ENCODE measurements around the gene GAL3ST1. TPM values are rescaled to one million over a fixed set of nuclear protein-coding genes. Genes with fewer than 3 reads are reported as not detected.

GAL3ST1 gene
- total and polyA plus RNA-seq, 4 donors = 1.0 to 19.4 (median 1.5) TPM

DNA sequence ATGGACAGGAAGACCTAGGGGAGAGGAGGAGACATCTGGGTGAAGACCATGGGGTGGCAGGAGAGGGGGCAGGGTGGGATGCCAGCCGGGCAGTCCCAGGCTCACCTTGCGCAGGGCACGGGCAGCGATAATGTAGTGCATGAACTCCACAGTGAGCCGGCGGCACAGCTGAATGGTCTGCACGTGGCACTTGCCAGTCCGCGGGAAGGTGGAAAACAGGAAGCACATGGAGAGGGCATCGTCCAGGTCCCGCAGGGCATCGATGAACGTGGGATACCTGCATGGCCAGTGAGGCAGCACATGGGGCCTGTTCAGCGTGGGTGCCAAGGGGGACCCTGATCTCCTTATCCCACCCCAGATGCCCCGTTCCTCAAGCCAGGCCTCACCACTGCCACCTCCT, 10.0 kb upstream of the GAL3ST1 start:
- Histone ChIP-seq H3K9me3 (ENCODE audit: control insufficient read depth in 4 of 4, low read length in 3 of 4) (no peaks in the 10 kb centered on the region), H3K4me1 (ENCODE audit: control insufficient read depth in 4 of 4, insufficient read depth in 4 of 4, low read length in 3 of 4) (no peaks in the 10 kb centered on the region), H3K36me3 (ENCODE audit: control insufficient read depth in 4 of 4, insufficient read depth in 3 of 4, low read depth in 1 of 4, low read length in 3 of 4) (peaks cover 28 to 94% (median 64%) of the 10 kb centered on the region in 4 donors), H3K27ac (ENCODE audit: low read depth in 1 of 2, low read length in 2 of 2) (no peak overlapping the region), H3K9ac (ENCODE audit: low read depth in 1 of 2, low read length in 2 of 2) (no peak overlapping the region), H3K27me3 (ENCODE audit: control insufficient read depth in 4 of 4, insufficient read depth in 4 of 4, low read length in 3 of 4) (no peaks in the 10 kb centered on the region), H3K4me3 (ENCODE audit: low read depth in 1 of 3, low read length in 3 of 3) (no peak overlapping the region)
- TF ChIP-seq NR2F2 (IDR thresholded peaks at IDR 0.05) (no peak), SP1 (IDR thresholded peaks at IDR 0.05) (no peak), HNF4G (IDR thresholded peaks at IDR 0.05) (no peak), FOXA2 (IDR thresholded peaks at IDR 0.05) (no peak), FOXA1 (IDR thresholded peaks at IDR 0.05) (no peak), JUND (IDR thresholded peaks at IDR 0.05) (no peak), TAF1 (conservative IDR thresholded peaks at IDR 0.05) (no peak)
- TF ChIP-seq, protein P1, sequence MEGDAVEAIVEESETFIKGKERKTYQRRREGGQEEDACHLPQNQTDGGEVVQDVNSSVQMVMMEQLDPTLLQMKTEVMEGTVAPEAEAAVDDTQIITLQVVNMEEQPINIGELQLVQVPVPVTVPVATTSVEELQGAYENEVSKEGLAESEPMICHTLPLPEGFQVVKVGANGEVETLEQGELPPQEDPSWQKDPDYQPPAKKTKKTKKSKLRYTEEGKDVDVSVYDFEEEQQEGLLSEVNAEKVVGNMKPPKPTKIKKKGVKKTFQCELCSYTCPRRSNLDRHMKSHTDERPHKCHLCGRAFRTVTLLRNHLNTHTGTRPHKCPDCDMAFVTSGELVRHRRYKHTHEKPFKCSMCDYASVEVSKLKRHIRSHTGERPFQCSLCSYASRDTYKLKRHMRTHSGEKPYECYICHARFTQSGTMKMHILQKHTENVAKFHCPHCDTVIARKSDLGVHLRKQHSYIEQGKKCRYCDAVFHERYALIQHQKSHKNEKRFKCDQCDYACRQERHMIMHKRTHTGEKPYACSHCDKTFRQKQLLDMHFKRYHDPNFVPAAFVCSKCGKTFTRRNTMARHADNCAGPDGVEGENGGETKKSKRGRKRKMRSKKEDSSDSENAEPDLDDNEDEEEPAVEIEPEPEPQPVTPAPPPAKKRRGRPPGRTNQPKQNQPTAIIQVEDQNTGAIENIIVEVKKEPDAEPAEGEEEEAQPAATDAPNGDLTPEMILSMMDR (IDR thresholded peaks at IDR 0.05; ENCODE audit: low read depth, low read length, missing input control) = no peak
- TF ChIP-seq, protein P2, sequence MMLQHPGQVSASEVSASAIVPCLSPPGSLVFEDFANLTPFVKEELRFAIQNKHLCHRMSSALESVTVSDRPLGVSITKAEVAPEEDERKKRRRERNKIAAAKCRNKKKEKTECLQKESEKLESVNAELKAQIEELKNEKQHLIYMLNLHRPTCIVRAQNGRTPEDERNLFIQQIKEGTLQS (IDR thresholded peaks at IDR 0.05) = no peak
- TF ChIP-seq, protein P3, sequence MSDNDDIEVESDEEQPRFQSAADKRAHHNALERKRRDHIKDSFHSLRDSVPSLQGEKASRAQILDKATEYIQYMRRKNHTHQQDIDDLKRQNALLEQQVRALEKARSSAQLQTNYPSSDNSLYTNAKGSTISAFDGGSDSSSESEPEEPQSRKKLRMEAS (IDR thresholded peaks at IDR 0.05) = no peak
- TF ChIP-seq, protein P4, sequence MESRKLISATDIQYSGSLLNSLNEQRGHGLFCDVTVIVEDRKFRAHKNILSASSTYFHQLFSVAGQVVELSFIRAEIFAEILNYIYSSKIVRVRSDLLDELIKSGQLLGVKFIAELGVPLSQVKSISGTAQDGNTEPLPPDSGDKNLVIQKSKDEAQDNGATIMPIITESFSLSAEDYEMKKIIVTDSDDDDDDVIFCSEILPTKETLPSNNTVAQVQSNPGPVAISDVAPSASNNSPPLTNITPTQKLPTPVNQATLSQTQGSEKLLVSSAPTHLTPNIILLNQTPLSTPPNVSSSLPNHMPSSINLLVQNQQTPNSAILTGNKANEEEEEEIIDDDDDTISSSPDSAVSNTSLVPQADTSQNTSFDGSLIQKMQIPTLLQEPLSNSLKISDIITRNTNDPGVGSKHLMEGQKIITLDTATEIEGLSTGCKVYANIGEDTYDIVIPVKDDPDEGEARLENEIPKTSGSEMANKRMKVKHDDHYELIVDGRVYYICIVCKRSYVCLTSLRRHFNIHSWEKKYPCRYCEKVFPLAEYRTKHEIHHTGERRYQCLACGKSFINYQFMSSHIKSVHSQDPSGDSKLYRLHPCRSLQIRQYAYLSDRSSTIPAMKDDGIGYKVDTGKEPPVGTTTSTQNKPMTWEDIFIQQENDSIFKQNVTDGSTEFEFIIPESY (IDR thresholded peaks at IDR 0.05) = no peak
- TF ChIP-seq, protein P5, sequence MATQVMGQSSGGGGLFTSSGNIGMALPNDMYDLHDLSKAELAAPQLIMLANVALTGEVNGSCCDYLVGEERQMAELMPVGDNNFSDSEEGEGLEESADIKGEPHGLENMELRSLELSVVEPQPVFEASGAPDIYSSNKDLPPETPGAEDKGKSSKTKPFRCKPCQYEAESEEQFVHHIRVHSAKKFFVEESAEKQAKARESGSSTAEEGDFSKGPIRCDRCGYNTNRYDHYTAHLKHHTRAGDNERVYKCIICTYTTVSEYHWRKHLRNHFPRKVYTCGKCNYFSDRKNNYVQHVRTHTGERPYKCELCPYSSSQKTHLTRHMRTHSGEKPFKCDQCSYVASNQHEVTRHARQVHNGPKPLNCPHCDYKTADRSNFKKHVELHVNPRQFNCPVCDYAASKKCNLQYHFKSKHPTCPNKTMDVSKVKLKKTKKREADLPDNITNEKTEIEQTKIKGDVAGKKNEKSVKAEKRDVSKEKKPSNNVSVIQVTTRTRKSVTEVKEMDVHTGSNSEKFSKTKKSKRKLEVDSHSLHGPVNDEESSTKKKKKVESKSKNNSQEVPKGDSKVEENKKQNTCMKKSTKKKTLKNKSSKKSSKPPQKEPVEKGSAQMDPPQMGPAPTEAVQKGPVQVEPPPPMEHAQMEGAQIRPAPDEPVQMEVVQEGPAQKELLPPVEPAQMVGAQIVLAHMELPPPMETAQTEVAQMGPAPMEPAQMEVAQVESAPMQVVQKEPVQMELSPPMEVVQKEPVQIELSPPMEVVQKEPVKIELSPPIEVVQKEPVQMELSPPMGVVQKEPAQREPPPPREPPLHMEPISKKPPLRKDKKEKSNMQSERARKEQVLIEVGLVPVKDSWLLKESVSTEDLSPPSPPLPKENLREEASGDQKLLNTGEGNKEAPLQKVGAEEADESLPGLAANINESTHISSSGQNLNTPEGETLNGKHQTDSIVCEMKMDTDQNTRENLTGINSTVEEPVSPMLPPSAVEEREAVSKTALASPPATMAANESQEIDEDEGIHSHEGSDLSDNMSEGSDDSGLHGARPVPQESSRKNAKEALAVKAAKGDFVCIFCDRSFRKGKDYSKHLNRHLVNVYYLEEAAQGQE (IDR thresholded peaks at IDR 0.05) = no peak
- 94% methylated on average over 15 of the region's 15 CpGs for WGBS
- DNase-seq (ENCODE audit: low spot score) = no peak

DNA sequence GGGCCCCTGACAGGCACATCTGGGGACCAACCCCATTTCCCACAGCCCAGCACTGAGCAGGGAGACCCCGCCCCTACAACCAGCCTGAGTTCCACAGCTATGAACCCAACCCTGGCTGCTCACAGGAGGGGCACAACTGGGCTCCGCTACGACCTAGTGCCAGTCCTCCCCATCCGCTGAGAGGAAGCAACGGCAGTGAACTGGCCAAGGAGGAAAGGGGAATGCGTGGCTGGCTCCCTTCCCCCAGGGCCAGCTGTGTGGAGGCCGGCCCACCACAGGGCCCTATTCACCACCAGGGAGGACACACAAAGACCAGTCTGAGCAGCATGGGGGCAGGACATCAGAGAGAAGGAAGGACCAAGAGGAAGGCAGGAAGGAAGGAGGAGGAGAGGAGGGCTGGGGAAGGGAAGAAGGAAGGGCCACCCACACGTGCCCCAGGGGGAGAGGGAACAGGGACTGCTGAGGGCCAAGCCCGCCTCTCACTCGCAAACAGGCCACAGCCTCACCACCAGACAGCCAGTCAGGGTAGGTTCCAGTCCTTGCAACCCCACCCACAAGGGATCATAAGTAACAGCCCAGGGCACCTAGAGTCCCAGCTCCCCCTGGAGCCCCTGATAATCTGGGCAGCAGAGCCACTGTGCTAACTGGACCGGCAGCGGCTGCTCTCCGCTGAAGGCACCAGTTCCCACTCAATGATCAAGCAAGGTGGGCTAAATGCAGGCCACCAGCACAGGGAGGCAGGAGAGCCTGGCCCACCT, 8.5 kb upstream of the GAL3ST1 start:
- Histone ChIP-seq H3K9ac (ENCODE audit: low read depth in 1 of 2, low read length in 2 of 2) (no peak overlapping the region), H3K4me3 (ENCODE audit: low read depth in 1 of 3, low read length in 3 of 3) (no peak overlapping the region), H3K36me3 (ENCODE audit: control insufficient read depth in 4 of 4, insufficient read depth in 3 of 4, low read depth in 1 of 4, low read length in 3 of 4) (peaks cover 33 to 97% (median 63%) of the 10 kb centered on the region in 4 donors), H3K27ac (ENCODE audit: low read depth in 1 of 2, low read length in 2 of 2) (no peak overlapping the region), H3K27me3 (ENCODE audit: control insufficient read depth in 4 of 4, insufficient read depth in 4 of 4, low read length in 3 of 4) (no peaks in the 10 kb centered on the region), H3K4me1 (ENCODE audit: control insufficient read depth in 4 of 4, insufficient read depth in 4 of 4, low read length in 3 of 4) (no peaks in the 10 kb centered on the region), H3K9me3 (ENCODE audit: control insufficient read depth in 4 of 4, low read length in 3 of 4) (no peaks in the 10 kb centered on the region)
- no peak for DNase-seq (ENCODE audit: low spot score)
- WGBS = 82% methylated on average over 13 of the region's 13 CpGs
- TF ChIP-seq, protein P4 (IDR thresholded peaks at IDR 0.05) = no peak
- TF ChIP-seq NR2F2 (IDR thresholded peaks at IDR 0.05) (no peak), EGR1 (IDR thresholded peaks at IDR 0.05; ENCODE audit: low read depth in 2 of 2) (no peak), GABPA (IDR thresholded peaks at IDR 0.05 in 1 of 2, conservative IDR thresholded peaks at IDR 0.05 in 1 of 2) (no peak), FOXA1 (IDR thresholded peaks at IDR 0.05) (no peak), HNF4G (IDR thresholded peaks at IDR 0.05) (no peak), YY1 (IDR thresholded peaks at IDR 0.05) (no peak)
- TF ChIP-seq, protein P1 (IDR thresholded peaks at IDR 0.05; ENCODE audit: low read depth, low read length, missing input control) = no peak

Measured in liver (tissue), 9 donors.